Dorsolateral prefrontal cortex (tissue), 118 donors: ENCODE data around the gene FMOD. TPM values are rescaled to one million over a fixed set of nuclear protein-coding genes. Genes with fewer than 3 reads are reported as not detected.

ENCODE experiments used
- total RNA-seq, 120 experiments: library from RNA; stranded (reverse); gene quantifications; one replicate each; pipeline versions ENCODE4 v1.2.3 to v1.2.4, GENCODE V29; 2022

The FMOD gene
- total RNA-seq, 120 experiments from 2014 or later = 0.38 to 15.4 (median 2.9) TPM

Other genes starting within 250 kb of the FMOD start
- gene ADORA1, start 223.4 kb downstream of the FMOD start, total RNA-seq = 100 to 1,000 TPM in 3 of 120 experiments, 10 to 100 TPM in 117; 45.1 to 109 (median 75.9) TPM
- 1 to 10 TPM in 11 of 120 experiments, under 1 TPM in 54, not detected in 55; 0.24 to 4.4 (median 0.48) TPM for gene MYBPH, start 175.3 kb downstream of the FMOD start, total RNA-seq
- 1,000 to 10,000 TPM in 3 of 120 experiments, 100 to 1,000 TPM in 31, 10 to 100 TPM in 86; 17.8 to 1,525 (median 52.6) TPM for gene CHI3L1, start 164.4 kb downstream of the FMOD start, total RNA-seq
- 1 to 10 TPM in 92 of 120 experiments, under 1 TPM in 24, not detected in 4; 0.17 to 6.8 (median 1.6) TPM for gene CHIT1, start 121.4 kb downstream of the FMOD start, total RNA-seq
- 100 to 1,000 TPM in 3 of 120 experiments, 10 to 100 TPM in 117; 21.2 to 122 (median 33.4) TPM for gene BTG2, start 45.6 kb downstream of the FMOD start, total RNA-seq
- gene PRELP, start 124.7 kb upstream of the FMOD start, total RNA-seq = 10 to 100 TPM in 104 of 120 experiments, 1 to 10 TPM in 16; 4.5 to 44.2 (median 15.2) TPM
- gene OPTC, start 143.0 kb upstream of the FMOD start, total RNA-seq = 1 to 10 TPM in 1 of 120 experiments, under 1 TPM in 1, not detected in 118; 0.48 to 1.4 TPM